Iris pigment epithelial cell (primary cell): ENCODE measurements around the gene SCUBE1.
A peak's percentile ranks its signal among the peaks of the same experiment; 100 is the strongest.

Experiments used
- DNase-seq: peaks from one replicate; pipeline ENCODE4 v3.0.0-alpha.2; 2011; ENCODE audit warnings: low read depth

SCUBE1 gene

DNA sequence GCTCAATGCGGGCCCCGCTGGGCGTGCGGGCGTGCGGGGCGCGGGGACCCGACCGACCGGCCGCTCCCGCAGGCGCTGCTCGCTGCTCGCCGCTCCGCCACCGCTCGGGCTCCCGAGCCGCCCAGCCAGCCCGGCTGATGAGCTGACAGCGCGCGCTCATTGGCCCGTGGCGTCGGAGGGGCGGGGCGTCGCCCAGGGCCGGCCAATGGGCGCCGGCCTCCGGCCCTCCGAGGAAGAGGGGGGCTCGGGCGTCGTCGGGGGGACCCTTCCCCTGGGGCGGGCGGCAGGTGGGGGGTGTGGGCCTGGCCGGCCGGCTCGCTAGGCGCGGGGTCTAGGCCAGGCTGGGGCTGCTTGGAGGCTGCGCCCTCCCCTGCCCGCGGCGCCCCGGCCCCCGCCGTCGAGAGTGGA, at the start of gene SCUBE1:
Gene SCUBE1, minus strand, starts transcription at position 111 of the 408 bp plus-strand sequence. CDS start 111 bp downstream, outside the sequence.
- peak; percentile 33 for DNase-seq

DNA sequence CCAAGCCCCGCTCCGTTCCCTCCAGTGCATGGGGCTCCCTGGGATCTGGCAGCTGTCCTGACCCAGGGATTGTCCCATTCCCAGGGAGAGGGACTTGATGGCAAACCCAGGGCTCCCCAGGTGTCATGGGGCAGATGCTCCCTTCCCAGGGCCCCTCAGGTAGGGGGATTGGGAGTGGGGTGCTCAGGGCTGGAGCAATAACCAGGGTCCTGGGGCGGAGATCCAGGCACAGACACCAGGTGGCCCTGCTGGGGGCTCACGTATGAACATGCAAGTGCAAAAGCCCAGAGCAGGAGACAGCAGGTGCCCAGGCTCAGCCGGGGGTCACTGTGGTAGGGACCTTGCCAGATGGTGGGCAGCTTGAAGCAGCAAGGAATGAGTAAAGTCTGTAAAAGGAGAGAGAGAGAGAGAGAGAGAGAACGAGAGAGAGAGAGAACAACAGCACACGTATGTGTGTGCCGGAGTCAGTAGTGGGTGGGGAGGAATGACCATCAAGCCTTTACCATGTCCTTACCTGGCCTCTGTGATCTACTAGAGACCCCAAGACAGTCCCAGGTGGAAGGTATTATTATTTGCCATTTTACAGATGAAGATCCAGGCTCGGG, 49.3 kb upstream of the SCUBE1 start:
- no peak for DNase-seq

DNA sequence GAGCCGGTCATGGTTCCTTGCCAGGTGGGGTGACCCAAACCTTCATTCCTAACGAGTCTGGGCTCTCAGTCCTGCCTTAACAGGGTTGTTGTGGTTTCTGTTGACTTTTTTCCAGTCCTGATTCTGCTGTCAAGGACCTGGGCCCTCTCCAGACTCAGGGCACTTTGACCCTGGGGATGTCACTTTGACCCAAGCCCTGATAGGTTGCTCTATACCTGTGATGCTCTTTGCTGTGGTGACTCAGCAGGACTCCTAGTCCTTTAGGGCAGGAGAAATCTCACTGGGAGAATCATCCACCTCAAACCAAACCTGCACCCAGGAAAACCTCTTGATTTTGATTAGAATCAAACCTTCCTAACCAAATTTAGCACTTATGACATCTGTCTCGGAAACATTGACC, 48.1 kb upstream of the SCUBE1 start:
- no peak for DNase-seq

DNA sequence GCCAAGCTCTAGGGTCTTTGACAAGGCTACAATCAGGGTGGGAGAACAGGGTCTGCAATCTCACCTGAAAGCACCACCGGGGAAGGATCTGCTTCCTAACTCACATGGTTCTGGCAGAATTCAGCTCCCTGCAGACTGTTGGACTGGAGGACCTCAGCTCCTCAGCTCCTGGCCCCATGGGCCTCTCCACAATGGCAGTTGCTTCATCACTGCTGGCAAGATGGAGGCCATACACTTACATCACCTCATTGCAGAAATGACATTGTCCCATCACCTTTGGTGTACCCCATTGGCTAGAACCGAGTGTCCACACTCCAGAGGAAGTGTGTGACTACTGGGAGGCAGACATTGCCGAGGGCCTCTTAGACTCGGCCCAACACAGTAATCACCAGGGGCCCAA, 47.7 kb upstream of the SCUBE1 start:
- DNase-seq, result no peak

DNA sequence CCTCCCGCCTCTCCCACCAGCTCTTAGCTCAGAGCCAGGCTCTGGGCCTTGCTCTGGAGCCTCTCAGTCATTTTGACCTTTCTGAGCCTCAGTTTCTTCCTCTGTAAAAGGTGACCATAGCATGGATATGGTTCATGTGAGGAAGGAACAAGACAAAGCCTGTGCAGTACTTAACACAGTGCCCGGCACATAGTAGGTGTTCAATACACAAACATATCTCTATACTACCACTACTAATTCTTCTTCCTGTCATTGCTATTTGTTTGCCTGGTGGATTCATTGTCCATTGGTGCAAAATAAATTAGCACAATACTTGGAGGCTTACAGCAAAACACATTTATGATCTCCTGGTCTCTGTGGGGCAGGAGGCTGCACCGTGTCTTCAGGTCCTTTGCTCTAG, 47.0 kb upstream of the SCUBE1 start:
- DNase-seq, result no peak

DNA sequence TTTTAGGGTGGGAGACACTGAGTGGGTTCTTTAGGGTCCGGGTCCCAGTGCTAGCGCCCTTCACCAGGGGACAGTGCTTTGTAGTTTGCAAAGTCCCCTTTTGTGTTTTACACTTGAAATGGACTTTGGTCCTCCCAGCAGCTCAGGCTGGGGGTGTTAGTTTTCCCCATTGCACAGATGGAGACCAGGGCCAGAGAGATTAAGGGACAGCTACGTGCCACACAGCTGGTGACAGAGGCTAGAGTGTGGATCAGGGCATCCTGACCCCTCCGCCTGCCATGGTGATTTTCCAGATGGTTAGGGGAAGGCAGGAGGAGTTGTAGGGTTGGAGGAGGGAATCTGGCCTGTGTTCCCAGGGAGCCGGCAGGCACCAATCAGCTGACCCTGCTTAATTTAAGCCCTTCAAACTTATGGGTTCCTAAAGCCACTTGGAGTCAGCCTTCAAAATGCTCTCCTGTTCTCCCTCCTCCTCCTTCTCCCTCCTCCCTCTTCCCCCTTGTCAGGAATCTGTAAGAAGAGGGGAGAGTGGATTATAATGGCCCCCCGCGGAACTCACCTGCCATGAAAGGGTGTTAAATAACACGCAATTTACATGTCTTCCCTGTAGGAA, 46.2 kb upstream of the SCUBE1 start:
- DNase-seq, result no peak

DNA sequence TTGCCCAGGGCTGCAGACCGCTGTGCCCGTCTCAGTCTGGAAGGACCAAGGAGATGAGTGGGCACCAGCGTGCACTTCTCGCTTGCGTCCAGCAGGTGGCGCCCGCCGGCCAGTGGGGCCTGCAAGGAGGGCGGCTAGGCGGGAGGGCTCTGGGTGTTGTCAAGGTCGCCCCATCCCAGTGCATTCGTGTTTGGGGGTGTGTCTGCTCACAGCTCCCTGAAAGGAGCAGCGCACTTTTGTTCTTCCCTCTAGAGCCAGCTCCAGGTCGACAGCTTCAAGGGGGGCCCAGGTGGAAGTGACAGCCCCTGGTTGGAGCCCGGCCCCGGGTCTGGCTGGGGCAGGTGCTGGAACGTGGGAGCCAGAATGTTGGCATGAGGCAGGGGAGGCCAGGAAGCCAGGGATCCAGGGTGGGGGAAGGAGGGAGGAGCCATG, 45.3 kb upstream of the SCUBE1 start:
- peak; percentile 52 for DNase-seq

DNA sequence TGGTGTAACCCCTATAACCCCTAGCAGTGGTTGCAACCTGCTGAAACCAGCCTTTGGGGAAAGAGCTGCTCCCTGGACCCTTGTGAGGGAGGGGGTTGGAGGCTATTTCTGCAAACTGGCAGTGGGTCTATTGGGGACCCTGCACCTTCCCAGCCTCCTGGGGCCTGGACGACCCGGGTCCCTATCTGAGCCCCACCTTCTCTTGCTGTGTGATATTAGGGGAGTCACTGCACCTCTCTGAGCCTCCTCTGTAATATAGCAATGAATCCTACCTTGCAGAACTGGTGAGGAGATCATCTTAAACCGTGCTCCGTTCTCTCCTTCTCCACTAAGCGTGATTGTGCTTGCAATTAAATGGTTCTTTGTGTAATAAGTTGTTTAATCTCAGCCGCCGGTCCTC, 44.6 kb upstream of the SCUBE1 start:
- DNase-seq, result no peak

DNA sequence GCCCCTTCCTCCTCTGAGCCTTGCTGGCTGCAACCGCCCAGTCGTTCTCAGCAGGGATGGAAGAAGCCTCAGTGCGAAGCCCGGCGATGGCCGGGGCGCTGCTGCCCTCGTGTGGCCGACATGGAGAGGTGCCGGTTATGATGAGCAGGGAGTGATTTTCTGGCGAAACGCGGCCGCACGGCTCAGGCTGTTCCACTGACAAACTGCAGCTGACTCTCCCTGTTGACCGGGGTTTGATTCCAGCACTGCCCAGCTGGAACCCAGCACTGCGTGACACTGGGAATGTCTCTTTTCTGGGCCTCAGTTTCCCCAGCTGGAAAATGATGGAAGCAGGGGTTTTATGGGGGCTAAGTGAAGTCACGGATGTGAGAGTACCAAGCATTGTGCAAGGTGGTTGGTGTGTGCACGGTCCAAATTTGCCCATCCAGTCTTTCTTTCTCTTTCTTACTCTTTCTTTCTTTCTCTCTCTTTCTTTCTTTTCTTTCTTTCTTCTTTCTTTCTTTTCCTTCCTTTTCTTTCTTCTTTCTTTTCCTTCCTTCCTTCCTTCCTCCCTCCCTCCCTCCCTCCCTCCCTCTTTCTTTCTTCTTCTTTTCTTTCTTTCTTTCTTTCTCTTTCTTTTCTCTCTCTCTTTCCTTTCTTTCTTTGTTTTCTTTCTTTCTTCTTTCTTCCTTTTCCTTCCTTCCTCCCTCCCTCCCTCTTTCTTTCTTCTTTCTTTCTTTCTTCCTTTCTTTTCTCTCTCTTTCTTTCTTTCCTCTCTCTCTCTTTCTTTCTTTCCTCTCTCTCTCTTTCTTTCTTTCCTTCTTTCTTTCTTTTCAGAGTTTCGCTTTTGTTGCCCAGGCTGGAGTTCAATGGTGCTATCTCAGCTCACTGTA, 42.8 kb upstream of the SCUBE1 start:
- DNase-seq, result peak; percentile 68

DNA sequence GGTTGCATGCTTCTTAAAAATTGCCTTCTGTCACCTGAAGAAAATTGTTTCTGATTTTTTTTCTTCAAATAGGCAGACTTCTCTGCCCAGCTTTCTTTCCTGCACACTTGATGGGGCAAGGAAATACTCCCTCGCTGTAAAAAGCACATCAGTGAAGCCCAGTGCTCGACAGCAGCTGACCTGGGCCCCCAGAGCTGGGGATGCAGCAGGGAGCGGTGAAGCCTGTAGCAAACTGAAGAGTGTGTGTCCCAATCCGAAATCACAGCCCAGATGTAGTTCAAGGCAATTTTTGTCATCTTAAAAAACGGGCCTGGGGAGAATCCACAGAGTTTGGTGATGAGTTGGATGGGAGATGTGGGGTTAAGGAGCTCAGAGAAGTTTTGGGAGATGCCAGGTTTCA, 41.7 kb upstream of the SCUBE1 start:
- no peak for DNase-seq

DNA sequence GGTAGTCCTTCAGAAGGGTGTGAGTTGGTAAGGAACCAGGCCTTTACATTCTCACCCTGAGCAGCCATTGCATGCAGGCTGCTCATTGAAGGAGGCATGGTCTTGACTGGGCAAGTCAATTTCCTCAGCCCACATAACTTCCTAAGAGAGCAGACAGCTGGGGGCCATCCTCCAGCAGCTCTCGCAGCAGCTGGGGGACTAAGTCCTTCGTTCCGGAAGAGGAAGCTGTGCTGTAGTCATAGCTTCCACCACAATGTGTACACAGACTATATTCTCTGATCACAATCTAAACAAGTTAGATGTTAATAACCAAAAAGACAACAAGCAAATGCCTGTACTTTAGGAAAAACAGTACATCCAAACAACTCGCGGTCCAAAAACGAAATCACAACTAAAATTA, 38.5 kb upstream of the SCUBE1 start:
- DNase-seq, result peak; percentile 12

DNA sequence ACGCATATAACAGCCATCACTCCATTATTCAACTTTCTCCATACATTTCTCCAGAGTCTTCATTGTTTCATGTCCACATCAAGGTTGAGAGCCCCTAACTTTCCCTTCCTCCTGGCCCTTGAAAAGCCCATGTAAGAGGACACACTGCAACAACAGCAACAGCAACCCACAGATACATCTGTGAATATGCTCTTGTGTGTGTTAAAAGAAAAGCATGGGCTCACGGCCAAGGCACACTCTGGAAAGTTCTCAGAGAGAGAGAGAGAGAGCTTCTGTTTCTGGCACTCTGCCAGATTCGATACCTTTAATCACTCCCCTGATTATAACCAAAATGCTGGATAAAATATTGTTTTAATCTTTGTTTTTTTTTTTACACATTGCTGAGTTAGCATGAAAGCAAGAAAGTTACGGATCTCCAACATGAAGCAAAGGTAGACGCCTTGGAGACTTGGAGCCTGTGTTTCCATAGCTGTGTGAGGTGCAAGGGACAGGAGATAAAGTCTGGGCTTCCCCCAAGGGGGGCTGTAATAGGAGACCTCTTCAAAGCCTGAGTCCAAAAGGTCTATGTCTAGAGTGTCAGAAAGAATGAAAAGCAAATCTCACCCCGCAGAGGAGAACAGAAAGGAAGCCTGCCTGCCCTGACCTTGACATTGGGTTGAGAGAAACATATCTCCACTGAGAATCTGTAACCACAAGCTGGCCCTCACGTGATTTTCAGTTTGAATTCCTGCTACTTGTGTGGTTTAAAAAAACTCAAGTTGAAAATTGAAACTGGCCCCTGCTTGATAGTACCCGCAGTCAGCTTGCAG, 34.9 kb upstream of the SCUBE1 start:
- DNase-seq, result peak; percentile 74

DNA sequence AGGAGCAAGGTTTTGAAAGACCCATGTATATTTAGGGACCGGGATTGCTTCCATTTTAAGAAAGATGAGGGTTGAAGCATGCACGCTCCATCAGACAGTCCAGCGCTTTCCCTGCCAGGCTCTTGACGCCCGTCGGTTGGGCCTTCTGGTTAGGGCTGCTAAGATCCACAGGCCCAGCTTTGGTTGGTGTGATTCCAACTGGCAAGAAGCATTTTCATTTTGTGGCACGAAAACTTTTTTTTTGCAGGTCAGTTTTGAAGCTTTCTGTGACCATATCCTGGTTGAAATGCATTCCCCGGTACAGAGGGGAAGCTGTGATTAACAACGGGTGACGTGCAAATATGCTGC, 34.4 kb upstream of the SCUBE1 start:
- DNase-seq, result no peak

DNA sequence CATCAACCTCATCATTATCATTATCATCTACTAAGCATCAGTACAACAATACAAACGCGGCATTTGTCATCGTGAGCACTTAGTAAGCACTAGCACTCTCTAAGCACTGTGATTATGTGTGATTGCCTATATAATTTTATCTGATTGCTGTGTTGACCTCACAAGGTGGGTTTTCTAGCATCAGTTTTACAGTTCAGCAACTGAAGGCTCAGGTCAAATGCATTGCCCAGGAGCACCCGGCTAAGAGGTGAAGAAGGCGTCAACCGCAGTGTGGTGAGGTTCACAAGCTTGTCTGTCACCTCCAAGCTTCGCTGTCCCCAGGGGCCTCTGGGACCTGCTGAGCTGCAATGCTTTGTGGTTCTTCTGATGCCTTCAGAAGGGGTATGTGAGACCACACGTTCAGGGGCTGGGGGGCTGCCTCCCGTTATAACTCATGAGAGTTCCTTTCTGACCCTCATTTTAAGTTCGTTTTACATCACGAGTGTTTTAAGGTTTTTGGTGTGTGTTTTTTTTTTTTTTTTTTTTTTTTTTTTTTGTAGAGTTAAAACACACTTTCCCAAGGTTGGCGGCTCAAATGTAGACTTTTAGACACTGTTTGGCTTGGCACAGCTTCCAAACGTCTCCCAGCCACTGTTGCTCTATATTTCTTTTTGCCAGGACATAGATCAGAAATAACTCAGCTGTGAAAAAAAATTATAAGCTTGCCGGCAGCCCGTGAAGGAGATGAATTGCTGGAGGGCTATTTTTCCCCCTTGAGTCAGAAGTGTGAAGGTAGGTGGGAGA, 33.8 kb upstream of the SCUBE1 start:
- peak; percentile 36 for DNase-seq

DNA sequence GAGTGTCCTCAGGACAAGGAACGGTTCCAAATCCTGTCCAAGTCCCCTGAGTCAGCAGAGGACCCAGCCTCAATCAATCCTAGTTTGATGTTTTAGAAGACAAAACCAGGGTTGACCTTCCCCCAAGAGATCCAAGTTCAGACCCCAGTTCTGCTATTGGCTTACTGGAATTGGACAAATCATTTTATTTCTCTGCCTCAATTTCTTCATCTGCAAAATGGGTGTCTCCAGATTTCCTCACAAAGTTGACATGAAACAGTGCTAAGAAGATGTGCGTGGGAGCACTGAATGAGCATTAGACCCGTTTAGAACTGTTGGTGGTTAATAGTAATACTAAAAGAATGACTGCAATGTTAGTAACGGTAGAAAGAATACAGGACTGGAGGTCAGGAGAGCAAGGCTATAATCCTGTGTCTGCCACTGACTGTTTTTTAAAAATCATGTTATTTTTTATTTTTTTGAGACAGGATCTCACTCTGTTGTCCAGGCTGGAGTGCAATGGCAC, 32.8 kb upstream of the SCUBE1 start:
- DNase-seq, result peak; percentile 78

DNA sequence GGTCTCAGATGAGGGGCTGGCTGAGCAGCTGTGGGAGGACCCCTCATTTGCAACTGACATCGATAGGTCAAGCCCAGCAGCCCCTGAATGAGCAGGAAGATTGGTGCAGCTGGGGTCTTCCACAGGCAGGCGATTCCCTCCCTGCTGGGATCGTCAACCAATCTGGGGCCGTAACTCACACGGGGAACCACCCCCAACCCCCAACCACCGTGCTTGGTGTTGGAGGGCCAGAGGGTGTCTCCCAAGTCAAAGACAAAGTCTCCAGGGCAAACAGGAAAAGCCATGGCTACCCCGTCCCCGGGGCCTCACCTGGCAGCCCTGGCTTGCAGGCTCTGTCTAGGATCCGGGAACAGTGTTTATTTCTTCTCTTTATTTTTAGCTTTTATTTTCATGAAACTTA, 26.9 kb upstream of the SCUBE1 start:
- no peak for DNase-seq

DNA sequence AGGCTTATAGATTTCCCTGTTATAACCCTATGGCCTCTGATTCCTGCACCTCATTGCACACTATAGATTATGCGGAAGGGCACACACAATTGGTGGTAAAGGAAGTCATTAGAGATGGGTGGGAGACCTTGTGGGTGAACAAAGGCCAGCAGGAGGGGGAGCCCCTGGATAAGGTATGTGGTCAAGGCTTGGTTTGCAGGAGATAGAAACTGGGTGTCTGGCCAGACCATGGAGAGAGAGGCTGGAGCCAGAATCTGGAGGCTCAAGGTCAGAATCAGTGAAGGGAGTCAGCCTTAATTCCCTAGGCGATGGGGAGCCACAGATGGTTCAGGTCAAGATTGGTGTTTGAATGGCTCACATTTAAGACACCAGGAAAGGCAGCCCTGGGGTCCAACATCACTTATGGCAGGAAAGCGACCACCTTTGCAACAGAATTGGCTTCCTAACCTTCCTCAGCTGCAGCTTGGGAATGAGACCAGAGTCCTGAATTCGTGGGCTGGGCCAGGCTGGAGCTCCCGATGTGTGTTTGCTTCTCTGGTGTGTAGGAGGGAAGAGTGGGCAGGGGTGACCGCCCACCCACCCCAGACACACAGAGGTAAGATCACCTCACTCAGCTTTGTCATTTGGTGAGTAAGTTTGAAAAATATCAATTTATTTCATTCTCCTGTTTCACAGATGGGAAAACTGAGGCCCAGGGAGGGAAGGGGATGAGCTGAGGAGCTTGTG, 22.7 kb upstream of the SCUBE1 start:
- DNase-seq, result no peak

DNA sequence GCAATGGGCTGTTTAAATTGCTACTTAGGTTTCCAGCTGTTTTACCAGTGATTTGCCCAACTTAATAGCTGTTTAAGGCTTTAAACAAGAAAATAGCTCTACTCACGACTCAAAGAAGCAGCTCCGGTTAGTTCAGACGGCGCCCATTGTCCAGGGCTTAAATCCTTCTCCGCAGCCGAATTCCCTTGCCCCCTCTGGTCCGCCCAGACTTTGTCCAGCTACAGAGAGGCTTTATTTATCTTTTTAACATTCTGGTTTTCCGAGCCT, 20.9 kb upstream of the SCUBE1 start:
- no peak for DNase-seq

DNA sequence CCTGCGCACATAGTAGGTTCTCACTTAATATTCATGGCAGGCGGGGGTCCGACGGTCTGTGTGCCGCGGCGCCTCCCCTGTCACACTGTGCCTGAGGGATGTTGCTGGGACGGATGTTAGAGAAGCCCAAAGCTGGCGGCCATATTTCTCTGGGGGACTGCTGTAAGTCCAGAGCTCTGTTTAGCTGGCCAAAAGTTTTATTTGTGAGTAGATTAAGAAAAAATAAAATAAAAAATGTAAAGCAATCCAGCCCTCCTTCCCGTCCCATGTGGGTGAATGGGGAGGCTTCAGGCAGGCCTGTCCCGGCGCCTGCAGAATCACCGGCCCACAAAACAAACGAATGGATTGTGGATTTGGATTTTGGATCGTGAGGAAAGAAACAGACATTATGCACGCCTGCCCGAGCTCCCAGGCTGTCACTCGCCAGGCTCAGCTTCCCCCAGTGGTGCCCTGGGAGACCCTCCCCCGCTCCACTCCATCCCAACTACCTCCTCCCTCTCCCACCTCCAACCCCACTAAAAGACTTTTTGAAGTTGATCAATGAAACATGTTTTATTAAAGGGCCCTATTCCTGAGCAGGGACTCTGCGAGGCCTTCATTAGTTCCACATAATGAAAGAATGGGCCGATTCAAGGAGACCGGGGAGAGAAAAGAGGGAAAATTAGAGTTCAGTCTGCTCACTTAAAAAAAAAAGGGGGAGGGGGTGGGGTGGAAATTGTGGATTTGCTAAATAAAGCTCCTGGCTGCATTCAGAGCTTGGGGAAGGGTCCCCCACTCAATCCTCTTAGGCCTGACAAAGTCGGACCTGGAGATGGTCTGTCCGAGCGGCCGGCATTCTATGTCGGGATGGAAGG, 20.4 kb upstream of the SCUBE1 start:
- DNase-seq, result no peak

DNA sequence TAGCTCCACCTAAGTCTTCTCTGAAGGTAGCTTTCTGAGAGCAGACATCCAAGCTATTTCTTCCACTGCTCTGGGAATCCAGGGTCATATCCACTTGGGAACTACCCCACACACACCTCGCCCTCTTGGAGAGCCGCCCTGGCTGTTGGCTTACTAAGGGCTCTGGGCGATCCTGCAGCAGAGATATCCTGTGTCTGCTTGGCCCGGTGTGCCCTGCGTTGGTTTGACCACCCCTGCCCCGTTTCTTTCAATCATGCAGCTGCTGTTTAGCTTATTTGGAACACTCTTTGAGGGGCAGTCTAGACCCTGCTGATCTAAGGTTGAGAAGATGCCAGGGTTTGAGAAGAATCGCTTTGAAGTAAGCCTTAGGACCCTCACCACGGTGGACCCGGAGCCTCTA, 17.4 kb upstream of the SCUBE1 start:
- no peak for DNase-seq
